GM10847 (cell line): Measurements from ENCODE around the gene MLN.

ENCODE experiments used
- POLR2A ChIP-seq: IDR thresholded peaks from 2 replicates; pipeline ENCODE4 v1.6.1; 2011; ENCODE audit not compliant: insufficient read length; ENCODE audit errors: extremely low read depth

MLN gene

DNA sequence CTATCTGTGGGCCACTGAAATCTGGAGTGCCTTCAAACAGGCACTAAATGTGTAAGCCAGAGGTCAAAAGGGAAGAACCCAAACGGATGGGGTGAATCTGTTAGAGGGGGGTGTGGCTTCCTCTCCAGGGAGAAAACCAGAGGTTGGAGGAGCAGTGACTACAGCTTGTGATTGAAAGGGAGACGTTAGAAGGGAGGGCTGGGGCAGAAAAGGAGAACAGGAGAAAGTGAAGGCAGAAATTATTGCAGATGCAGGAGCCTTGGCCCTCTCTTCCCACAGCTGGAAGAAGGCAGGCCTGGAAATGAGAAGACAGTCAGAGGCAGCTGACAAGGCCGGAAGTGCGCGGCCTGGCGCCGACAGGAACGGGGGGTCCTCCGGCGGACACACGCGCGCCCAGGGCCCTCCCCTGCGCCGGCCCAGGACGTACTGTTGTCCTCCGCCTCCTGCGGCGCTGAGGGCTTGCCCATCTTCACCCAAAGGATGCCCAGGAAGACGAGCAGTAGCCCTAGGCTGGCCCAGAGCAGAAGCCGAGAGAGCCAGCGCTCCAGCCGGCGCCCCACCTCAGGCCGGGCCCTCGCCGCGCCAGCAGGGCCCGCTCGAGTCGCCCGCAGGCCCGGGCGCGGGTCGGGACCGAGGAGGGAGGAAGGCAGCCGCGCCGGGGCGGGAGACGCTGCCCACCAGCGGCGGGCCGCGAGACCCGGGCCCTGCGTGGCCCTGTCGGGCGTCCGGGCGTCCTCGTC lies 15.7 kb downstream of the MLN start:
- no peak for TF ChIP-seq POLR2A

DNA sequence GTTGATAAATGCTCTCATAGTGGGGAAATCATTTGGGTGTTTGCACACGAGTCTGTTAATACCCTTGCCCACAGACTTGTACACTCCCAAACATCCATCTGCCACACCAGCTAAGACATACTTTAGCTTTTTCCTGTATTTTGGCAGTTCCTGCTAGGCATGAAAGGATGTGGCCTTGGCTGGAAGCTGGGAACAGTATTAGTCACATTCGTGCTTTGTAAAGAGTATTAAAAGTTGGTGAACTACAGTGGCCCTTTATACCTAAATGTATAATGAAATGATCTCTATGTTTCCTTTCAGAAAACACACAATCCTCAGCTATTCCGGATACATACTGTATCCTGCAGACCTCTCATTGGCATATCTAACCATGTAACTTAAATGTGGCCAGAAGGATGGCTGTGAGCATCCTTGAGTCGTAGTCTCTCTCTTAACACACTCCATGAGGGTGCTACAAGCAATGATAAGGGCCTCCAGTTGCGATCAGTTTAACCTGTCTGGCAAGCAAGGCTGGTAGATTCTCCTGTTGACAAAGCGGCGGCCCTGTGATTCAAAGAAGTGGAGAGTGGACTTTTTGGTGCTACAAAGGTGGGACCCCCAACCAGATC lies 16.4 kb downstream of the MLN start:
- TF ChIP-seq POLR2A = no peak

DNA sequence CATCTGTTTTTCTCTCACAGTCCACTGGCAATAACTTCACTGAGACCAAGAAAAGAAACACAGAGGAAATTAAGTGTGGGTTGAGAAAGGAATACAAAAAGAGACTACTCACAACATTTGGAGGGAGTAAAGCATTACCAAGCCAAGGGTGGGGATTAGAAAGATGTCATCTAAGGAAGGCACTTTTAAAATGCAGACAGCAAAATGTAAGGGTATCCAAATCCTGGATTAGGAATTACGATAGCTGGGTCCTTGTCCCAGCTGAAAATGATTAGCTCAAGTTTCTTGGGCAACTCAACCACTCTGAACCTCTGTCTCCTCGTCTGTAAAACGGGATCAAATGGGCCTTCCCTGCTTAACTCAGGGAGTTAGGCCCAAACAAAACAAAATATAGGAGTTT lies 17.1 kb downstream of the MLN start:
- TF ChIP-seq POLR2A = no peak

DNA sequence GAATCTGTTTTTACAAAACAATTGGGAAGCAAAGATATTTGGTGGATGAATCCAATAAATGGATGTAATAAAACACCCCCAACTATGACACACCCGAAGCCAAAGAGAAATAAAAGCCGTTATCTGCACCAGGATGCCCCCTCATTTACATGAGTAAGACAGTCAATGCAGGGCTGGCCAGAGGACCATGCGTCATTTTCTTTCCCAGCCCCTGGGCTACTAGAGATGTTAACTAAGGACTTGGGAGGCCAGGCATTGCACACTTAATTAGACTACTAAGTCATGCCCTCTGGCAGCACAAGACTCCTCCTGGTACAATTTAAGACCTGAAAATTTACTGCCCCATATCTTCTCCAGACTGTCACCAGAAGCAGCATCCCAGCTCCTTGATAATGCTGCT lies 18.0 kb downstream of the MLN start:
- TF ChIP-seq POLR2A = no peak

DNA sequence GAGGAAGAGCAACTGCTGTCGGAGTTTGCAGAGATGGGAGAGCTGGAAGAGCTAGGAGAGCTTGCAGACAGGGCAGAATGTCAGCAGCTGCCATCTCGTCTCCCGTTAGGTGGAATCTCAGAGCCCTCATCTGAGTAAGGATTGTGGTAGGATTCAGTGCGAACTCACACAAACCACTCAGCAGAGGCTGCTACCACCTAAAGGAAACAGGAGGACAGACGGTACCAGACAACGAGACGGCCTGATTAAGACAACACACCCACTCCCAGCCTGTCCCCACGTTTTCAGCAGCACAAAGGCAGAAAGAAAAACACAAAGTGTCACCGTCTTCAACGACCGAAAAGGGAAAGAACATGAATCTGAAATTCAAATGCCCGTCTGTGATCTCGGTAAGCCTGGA lies 19.0 kb downstream of the MLN start:
- no peak for TF ChIP-seq POLR2A

DNA sequence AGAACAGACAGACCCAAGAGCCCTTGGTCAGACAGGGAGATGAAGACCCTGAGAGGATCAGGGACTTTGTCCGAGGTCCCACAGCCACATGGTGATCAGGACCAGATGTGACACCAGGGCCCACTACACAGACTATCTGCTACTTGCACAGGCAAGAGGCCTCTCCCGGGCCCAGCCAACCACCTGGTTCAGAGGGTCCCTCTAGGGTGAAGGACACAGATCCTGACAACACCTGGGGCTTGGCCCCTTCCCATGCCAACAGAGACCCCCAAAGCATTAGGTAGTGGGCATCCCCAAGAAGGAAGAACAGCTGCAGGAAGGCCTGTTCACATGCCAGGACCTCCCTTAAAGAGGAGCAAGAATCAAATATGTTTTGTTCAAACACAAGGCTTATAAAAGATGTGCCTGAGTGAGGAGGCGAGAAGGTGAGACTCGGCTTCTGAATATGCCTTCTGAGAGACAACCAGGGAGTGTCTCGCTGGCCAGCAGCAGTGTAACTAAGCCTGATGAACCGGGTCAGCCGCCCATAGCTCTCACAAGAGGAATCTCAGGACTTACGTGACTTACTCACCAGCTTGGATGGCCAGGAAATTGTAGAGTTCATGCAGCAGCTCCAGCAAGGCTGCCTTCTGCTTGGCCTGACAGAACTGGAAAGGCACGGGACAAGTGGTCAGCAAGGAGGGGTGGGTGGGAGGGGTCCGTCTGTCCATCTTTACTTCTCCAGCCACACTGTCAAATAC lies 19.9 kb downstream of the MLN start:
- TF ChIP-seq POLR2A = no peak

DNA sequence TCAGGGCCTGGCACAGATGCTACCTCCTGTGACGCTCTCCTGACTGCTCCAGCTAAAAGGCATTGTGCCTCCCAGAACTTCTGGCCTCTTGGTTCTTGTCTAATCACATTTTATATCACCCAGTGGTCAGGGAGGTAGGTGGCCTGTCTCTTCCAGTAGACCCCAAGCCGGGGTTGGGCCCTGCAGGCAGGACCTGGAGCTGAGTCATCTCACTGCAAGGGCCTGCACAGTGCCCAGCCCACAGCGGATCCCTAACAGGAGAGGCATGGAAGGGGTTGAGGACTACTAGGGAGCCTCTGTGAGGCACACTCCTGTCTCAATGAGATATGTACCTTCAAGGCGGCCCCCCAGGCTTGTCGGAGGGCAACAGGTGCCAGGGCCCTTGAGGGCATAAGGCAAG lies 21.2 kb downstream of the MLN start:
- no peak for TF ChIP-seq POLR2A

DNA sequence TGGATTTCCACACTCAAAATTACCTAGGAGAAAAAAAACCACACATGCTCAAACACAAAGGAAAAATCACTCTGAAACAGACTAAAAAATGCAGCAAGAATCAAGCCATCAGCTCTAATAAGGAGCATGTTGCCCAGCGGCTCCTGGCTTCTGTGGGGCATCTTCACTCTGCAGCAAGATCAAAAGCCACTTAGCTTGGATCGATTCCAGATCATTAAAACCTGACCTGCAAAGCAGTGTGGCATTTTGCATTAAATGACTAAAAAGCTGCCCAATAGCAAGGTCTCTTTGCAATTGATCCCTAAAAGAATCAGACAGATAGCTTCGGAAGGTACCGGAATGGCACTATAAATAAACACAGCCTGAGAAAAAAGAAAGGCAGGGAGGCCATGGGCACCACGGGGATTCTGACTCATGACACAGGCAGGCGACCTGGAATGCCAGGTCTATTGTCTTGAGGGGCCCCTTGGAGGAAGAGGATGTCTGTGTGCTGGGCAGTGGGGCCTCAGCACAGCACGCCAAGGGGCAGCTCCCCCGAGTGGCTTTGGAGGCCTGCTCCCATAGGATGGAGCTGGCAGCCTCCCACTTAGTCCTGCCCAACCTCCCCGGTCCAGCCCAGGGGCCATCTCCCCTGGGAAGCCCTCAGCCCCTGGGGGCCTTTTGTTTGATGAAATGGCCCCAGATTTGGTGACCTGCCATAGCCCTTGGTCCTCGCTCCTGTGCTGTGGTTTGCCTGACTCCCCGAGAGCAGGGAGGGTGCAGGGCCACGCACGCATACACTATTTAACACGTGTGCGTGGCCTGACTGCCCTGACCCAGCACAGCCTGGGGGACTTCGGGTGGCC lies 22.4 kb downstream of the MLN start:
- no peak for TF ChIP-seq POLR2A

DNA sequence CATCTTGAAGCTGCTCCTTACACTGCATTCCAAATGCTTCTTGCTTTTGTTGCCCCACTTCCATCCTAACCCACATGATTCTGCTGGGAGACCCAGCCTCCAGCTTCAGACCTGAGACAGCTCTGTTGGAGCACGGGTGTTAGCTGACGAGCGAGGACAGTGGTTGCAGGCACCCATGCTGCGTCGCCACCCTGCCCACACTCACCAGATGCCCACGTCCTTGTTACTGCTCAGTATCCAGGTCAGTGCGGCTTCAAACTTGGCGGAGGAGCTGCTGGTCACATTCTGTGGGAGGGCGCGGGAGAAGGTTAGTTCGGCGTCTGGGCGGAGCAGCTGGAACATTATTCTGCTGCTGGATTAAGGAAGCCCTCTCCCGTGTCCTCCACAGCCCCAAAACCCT lies 23.9 kb downstream of the MLN start:
- TF ChIP-seq POLR2A = no peak

DNA sequence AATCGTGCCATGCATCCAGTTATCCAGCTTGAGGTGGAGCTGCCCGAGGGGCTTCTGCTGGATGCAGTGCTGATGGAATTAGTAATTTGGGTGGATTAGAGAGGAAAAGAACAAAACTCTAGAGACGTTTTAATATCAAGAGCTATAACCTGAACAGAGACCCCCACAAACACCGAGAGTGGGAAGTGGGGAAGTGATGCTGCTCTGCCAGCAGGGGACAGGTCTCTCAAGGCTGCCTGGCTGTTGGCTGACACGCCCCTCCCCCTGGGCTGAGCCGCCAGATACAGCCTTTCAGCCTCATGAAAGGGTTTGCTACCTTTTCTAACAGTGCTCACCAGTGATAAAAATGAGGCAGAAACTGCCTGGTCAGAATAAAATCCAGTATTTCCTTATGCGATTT lies 24.5 kb downstream of the MLN start:
- no peak for TF ChIP-seq POLR2A

DNA sequence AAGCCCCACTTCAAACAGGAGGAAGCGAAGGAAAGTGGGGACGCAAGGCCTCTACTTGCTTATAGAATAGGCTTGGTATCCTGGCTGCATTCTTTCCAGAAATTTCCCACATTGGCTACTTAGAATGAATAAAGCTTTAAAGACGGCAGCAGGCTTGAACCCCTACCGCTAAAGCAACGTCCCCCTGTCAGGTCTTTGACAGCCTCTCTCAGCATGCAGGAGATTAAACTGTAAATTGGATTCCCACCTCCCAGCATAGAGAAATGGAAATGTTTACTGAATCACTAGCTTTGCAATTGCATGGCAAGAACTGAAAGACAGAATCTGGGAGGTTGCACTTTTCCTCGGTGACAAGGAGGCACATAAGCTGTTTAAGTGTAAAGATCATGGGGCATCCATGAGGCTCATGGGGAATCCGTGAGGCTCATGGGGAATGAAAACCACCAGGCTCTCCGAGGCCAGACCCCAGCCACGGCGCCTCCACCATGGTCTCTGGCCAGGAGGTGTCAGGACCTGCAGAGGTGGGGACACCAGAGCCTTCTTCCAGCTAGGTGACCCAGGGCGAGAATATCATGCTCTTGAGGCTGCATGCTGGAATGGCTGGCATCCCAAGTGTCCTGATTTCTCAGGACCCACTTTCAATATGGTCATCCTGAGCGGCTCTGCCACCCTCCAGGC lies 25.2 kb downstream of the MLN start:
- no peak for TF ChIP-seq POLR2A

DNA sequence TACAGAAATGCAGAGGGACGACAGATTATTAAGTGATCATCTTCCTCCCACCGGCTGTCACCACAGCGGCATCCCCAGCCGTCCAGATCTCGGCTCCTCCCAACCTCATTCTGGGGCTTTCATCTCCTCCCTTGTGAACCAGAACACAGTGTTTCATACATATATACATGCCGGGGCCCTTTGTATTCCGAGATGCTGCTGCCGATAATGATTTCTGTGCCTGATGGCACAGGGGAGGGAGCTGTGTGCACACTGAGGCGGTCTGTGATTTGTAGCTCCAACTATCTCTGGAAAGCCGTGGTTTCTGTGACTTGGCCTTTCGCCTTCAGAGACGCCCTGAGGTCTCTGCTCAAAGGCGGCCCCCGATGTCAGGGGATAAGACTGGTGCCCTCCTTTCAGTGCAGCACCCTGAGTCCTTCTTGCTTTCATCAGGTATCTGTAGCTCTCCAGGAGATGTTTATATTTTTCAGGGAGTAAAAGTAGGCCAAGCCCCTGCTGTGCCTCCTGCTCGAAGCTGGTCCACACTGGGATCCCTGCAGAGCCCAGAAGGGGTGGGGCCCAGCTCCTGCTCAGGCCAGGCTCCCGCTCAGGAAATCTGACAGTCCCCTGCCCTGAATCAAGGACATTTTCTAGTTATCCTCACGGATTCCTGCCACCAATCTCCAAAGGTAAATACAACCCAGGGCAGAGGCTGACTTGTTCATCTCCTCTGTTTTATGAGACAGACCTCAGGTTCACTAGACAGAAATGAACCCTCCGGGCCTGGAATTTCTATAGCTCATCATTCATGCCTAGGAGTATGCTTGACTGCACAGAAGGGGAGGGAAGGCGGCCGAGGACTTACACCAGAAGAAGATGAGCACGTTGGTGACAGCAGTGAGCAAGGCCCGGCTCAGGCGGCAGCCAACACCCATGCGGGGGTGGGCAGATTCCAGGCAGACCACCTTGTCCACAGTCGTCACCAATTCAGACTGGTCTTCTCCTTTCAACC lies 26.1 kb downstream of the MLN start:
- no peak for TF ChIP-seq POLR2A

DNA sequence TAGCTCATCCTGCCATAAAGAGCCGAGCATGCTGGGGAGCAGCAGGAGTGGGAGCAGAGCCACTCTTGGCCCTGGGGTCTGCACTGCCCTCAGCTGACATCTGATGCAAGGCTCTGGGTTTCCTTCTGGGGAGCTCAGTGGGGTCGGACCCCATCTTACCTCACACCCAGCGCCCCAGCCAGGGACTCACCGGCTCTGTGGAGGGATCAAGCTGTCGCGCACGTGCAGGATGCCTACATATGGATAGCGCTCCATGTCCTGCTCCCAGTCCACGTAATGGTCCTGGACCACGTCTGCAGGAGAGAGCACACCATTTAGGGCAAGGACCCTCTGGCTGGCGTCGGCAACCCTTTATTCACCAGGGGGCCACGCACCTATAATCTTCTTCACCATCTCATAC lies 27.0 kb downstream of the MLN start:
- TF ChIP-seq POLR2A = no peak

DNA sequence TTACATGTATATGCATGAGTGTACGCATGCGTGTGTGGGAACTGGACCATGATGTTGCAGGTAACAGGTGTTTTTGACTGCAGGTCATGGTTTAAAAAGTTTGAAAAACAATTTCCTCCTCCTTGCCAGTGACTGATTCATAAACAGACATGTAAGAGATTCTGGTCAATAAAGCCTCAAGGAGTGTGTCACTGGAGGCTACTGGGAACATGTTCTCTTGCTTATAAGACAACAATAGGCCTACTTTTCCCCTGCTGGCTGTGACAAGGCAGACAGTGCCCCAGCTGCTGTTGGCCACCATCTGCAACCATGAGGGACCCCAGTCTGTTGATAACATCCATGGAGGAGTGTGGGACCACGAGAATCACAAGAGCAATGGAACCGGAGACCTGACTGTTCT lies 27.6 kb downstream of the MLN start:
- no peak for TF ChIP-seq POLR2A
